SK-N-MC (cell line): ENCODE results near the gene TMEM252.

ENCODE experiments used
- DNase-seq: peaks from one replicate; pipeline ENCODE4 v3.0.0-alpha.2; 2011; ENCODE audit warnings: low read depth, low spot score
- H3K27ac ChIP-seq: fragments of 200-600 bp; sonication (generic); 2 replicates; pipeline ENCODE4 v1.5.1; 2016; ENCODE audit warnings: mixed run types
- H3K36me3 ChIP-seq: fragments of 200-600 bp; sonication (generic); 2 replicates; pipeline ENCODE4 v1.6.1; 2017; ENCODE audit warnings: antibody characterized with exemption, low read length, mixed read lengths; ENCODE audit not compliant: insufficient read depth
- H3K4me3 ChIP-seq: fragments of 200-600 bp; sonication (generic); 2 replicates; pipeline ENCODE4 v1.5.1; 2016
- H3K9ac ChIP-seq: fragments of 200-600 bp; sonication (generic); 2 replicates; pipeline ENCODE4 v1.8.0; 2017; ENCODE audit warnings: mixed run types, mixed read lengths; ENCODE audit not compliant: insufficient read length
- H3K9me3 ChIP-seq: fragments of 200-600 bp; sonication (generic); 2 replicates; pipeline ENCODE4 v1.6.1; 2017; ENCODE audit warnings: low read depth, mild to moderate bottlenecking, antibody characterized with exemption, low read length, moderate library complexity, mixed read lengths
- EZH2 ChIP-seq: fragments of 200-600 bp; sonication (generic); IDR thresholded peaks from one replicate; pipeline ENCODE4 v1.6.1; 2017; ENCODE audit warnings: antibody characterized with exemption
- FOXP2 ChIP-seq: optimal IDR thresholded peaks from 2 replicates; pipeline ENCODE3; 2011; ENCODE audit warnings: mild to moderate bottlenecking, moderate library complexity; ENCODE audit not compliant: insufficient read depth; ENCODE audit errors: extremely low read length, control extremely low read depth
- POLR2AphosphoS5 ChIP-seq: IDR thresholded peaks from 2 replicates; pipeline ENCODE4 v1.6.1; 2012; ENCODE audit warnings: mild to moderate bottlenecking, low read depth, low read length, borderline replicate concordance

The TMEM252 gene

GRCh38 chr9:68540712-68541535, at the start of gene TMEM252:
Gene TMEM252 (minus strand): TSS chr9:68540883. CDS start chr9:68540814, 69 bp downstream.
- no peak for DNase-seq
- Histone ChIP-seq H3K4me3 (no peak within 1 kb of the TSS), H3K9me3 (no peaks in the 10 kb centered on the region), H3K9ac (no peak within 1 kb of the TSS), H3K27ac (no peak within 1 kb of the TSS), H3K36me3 (no peaks in the 10 kb centered on the region)
- no peak for TF ChIP-seq FOXP2
- TF ChIP-seq EZH2: no peak

- no peak overlapping the region for H3K27ac ChIP-seq
- no peak overlapping the region for H3K4me3 ChIP-seq
- H3K9me3 ChIP-seq: no peaks in the 10 kb centered on the region
- no peak for DNase-seq
- no peaks in the 10 kb centered on the region for H3K36me3 ChIP-seq
- H3K9ac ChIP-seq: no peak overlapping the region
- no peak for TF ChIP-seq FOXP2
- no peak for TF ChIP-seq EZH2
- TF ChIP-seq POLR2AphosphoS5: no peak
Observed at GRCh38 chr9:68585034-68585761, 44.5 kb upstream of the TMEM252 start.

- peak; percentile 40 for DNase-seq
- H3K36me3 ChIP-seq: no peaks in the 10 kb centered on the region
- H3K9ac ChIP-seq: no peak overlapping the region
- no peak overlapping the region for H3K27ac ChIP-seq
- TF ChIP-seq EZH2: peak; percentile 52
- TF ChIP-seq POLR2AphosphoS5: no peak
- peak; percentile 23 for TF ChIP-seq FOXP2
- H3K4me3 ChIP-seq: no peak overlapping the region
- no peaks in the 10 kb centered on the region for H3K9me3 ChIP-seq
Observed at GRCh38 chr9:68584189-68585033, 43.7 kb upstream of the TMEM252 start.

GRCh38 chr9:68581696-68582095, 41.0 kb upstream of the TMEM252 start:
- H3K36me3 ChIP-seq: no peaks in the 10 kb centered on the region
- no peak overlapping the region for H3K9ac ChIP-seq
- DNase-seq: no peak
- TF ChIP-seq POLR2AphosphoS5: no peak
- no peak for TF ChIP-seq FOXP2
- TF ChIP-seq EZH2: no peak
- no peaks in the 10 kb centered on the region for H3K9me3 ChIP-seq
- no peak overlapping the region for H3K4me3 ChIP-seq
- H3K27ac ChIP-seq: no peak overlapping the region

- no peak overlapping the region for H3K9ac ChIP-seq
- no peak overlapping the region for H3K4me3 ChIP-seq
- no peaks in the 10 kb centered on the region for H3K36me3 ChIP-seq
- TF ChIP-seq POLR2AphosphoS5: no peak
- TF ChIP-seq FOXP2: no peak
- TF ChIP-seq EZH2: no peak
- no peak overlapping the region for H3K27ac ChIP-seq
- H3K9me3 ChIP-seq: no peaks in the 10 kb centered on the region
- DNase-seq: no peak
Observed at GRCh38 chr9:68577774-68578591, 37.3 kb upstream of the TMEM252 start.

- H3K9me3 ChIP-seq: no peaks in the 10 kb centered on the region
- no peak for DNase-seq
- H3K4me3 ChIP-seq: no peak overlapping the region
- H3K27ac ChIP-seq: no peak overlapping the region
- no peak overlapping the region for H3K9ac ChIP-seq
- no peak for TF ChIP-seq POLR2AphosphoS5
- TF ChIP-seq EZH2: no peak
- TF ChIP-seq FOXP2: no peak
- no peaks in the 10 kb centered on the region for H3K36me3 ChIP-seq
Observed at GRCh38 chr9:68575817-68576216, 35.1 kb upstream of the TMEM252 start.

GRCh38 chr9:68574150-68574549, 33.5 kb upstream of the TMEM252 start:
- H3K36me3 ChIP-seq: no peaks in the 10 kb centered on the region
- H3K9me3 ChIP-seq: no peaks in the 10 kb centered on the region
- no peak overlapping the region for H3K9ac ChIP-seq
- DNase-seq: no peak
- H3K27ac ChIP-seq: no peak overlapping the region
- no peak for TF ChIP-seq FOXP2
- TF ChIP-seq POLR2AphosphoS5: no peak
- no peak for TF ChIP-seq EZH2
- no peak overlapping the region for H3K4me3 ChIP-seq
